ENCODE measurements around the gene SECTM1.

DNA sequence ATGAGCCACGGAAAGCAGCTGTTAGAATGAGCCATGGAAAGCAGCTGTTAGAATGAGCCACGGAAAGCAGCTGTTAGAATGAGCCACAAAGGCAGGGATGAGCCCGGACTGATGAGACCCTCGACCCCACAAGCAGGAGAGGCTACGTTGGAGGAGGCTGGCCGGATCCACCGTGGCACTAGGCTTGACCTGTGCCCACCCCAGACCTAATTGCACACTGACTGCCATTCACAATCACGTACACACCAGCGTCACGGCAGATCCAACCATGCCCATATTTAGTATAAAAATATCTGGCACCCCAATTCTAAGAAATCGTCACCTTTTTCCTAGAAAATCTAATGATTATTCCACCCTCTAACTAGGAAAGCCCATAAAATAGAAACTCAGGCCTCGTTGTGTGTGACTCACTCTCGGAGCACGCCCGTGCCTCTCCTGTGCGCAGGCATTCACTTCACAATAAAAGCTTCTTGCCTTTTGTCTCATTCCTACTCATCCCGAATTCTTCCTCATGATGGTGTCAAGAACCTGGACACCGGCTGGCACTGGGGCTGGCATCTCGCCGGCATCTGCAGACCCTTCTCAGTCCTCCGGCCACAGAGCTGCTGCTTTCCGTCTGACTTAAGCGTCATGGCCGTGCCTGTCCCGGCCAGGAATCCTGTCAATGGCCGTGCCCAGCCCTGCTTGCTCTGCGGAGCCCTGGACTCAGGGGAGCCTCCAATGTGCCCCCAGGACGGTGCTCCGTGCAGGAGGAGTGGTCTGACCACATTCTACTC is 5.5 kb upstream of the SECTM1 start:
- TF ChIP-seq, protein P1, sequence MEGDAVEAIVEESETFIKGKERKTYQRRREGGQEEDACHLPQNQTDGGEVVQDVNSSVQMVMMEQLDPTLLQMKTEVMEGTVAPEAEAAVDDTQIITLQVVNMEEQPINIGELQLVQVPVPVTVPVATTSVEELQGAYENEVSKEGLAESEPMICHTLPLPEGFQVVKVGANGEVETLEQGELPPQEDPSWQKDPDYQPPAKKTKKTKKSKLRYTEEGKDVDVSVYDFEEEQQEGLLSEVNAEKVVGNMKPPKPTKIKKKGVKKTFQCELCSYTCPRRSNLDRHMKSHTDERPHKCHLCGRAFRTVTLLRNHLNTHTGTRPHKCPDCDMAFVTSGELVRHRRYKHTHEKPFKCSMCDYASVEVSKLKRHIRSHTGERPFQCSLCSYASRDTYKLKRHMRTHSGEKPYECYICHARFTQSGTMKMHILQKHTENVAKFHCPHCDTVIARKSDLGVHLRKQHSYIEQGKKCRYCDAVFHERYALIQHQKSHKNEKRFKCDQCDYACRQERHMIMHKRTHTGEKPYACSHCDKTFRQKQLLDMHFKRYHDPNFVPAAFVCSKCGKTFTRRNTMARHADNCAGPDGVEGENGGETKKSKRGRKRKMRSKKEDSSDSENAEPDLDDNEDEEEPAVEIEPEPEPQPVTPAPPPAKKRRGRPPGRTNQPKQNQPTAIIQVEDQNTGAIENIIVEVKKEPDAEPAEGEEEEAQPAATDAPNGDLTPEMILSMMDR (IDR thresholded peaks at IDR 0.05) = no peak
- no peak for TF ChIP-seq EZH2 (IDR thresholded peaks at IDR 0.05)

Measured in neural progenitor cell (in vitro differentiated cells).